SW 1271 (cell line): ENCODE results near the gene CD34.
"Not testable (repeated sequence)": the region's sequence is repeated elsewhere in the genome, so short reads cannot be mapped to it uniquely, and the experiment has no call there.

Experiments
- DNase-seq, 2 experiments: peaks; one replicate each; lab custom pipeline; 2025; lab: John Stamatoyannopoulos, UW

CD34 gene

DNA sequence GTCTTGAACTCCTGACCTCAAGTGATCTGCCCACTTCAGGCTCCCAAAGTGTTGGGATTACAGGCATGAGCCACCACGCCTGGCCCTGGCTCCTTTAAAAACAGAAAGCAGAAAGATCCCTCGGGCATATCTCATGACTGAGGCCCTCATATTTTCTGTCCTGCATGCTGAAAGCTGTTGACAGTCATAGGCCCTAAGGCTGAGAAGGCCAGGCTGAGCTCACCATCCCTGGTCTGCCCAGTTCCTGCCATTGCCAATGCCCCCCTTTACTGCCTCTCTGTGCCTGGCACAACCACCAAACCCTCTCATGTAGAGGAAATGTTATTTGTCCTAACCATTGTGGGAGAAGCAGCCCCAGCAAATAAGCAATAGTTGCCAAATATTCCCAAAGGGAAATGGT is 12.7 kb downstream of the CD34 start:
- DNase-seq = no peak

- no peak for DNase-seq
These were observed 13.7 kb downstream of the CD34 start for GRCh38 chr1:207897188-207897587.

- no peak for DNase-seq
These were observed 14.4 kb downstream of the CD34 start for GRCh38 chr1:207896547-207896946.

DNA sequence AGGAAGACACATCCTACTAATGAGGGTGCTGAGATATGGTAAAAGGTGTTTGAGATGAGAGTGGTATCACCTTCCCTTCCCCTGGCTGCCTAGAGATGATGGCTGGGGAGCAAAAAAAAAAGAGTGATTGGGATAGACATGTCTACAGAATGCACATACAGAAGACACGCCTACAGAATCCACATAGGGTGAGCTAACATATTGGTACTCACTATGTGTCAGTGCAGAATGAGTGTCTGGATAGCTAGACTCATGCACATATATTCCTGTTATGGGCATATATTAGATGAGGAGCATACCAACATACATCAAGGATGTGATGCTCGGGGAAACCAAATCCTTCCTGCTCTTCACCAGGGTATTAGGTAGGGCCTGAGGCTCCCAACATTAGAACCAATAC is 16.2 kb downstream of the CD34 start:
- no peak for DNase-seq

DNA sequence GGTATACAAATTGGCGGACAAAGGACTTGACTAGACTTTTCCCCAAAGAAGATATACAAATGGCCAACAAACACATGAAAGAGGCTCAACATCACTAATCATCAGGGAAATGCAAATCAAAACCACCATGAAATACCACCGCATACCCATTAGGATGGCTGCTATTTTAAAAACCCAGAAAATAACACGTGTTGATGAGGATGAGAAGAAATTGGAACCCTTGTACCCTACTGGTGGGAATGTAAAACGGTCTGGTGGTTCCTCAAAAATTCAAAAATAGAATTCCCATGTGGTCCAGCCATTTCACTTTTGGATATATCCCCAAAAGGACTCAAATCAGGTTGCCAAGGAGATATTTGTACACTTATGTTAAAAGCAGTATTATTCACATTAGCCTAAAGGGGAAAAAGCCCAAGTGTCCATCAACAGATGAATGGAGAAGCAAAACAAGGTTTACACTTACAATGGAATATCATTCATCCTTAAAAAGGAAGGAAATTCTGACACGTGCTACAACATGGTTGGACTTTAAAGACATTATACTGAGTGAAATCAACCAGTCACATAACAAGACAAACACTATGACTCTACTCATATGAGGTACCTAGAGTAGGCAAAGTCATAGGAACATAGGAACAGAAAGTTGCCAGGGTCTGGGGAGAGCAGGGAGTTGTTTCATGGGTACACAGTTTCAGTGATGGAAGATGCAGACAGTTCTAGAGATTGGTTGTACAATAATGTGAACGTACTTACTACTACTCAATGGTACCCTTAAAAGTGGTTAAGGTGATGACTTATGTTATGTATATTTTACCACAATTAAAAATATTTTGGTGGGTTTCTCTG is 17.0 kb downstream of the CD34 start:
- peak in 1 of 2 experiments; percentile 4 for DNase-seq

- no peak for DNase-seq
These were observed 18.2 kb downstream of the CD34 start for GRCh38 chr1:207892764-207893163.

DNA sequence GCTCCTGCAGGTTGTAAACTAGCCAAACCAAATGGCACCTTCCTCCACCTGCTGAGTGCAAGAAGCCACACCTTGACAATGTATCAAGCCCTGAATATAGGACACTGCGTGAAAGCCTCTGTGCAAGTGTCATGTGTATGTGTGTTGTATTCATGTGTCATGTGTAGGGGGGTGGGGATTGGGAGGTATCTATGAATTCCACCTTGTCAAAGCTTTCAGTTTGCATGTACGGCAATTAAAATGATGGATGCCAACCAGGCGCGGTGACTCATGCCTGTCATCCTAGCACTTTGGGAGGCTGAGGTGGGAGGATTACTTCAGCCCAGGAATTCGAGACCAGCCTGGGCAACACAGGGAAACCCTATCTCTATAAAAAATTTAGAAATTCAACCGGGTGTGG is 19.8 kb downstream of the CD34 start:
- no peak for DNase-seq

- peak in 1 of 2 experiments; percentile 9 for DNase-seq
These were observed 20.7 kb downstream of the CD34 start for GRCh38 chr1:207890136-207890738.

- DNase-seq = no peak
These were observed 22.3 kb downstream of the CD34 start for GRCh38 chr1:207888652-207889051.

DNA sequence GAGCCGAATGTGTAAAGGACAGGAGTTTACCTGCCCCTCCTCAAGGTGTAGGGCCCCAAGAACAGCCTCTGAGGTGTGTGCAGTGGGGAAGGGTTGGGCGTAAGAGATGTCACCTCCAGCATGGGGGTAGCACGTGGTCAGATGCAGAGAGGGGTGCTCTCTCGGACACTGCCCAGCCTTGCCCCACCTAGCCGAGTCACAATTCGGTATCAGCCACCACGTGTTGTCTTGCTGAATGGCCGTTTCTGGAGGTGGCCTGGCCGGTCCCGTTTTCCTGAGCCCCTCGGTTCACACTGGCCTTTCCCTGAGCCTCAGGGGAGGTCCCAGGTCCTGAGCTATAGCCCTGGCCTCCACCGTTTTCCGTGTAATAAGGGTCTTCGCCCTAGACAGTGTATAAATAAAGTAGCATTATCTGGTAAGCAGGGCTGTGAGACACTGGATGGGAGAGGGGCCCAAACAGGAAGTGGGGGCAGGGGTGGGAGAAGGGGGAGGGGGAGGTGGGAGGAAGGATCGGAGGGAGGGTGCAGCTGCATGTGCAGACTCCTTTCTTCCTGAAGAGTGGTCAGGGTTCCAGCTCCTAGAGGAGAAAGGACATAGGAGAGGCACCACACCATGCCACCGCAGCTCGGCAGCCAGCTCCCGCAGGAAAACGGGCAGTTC is 23.3 kb downstream of the CD34 start:
- no peak for DNase-seq

GRCh38 chr1:207886227-207886626 is 24.7 kb downstream of the CD34 start:
- DNase-seq = no peak

DNA sequence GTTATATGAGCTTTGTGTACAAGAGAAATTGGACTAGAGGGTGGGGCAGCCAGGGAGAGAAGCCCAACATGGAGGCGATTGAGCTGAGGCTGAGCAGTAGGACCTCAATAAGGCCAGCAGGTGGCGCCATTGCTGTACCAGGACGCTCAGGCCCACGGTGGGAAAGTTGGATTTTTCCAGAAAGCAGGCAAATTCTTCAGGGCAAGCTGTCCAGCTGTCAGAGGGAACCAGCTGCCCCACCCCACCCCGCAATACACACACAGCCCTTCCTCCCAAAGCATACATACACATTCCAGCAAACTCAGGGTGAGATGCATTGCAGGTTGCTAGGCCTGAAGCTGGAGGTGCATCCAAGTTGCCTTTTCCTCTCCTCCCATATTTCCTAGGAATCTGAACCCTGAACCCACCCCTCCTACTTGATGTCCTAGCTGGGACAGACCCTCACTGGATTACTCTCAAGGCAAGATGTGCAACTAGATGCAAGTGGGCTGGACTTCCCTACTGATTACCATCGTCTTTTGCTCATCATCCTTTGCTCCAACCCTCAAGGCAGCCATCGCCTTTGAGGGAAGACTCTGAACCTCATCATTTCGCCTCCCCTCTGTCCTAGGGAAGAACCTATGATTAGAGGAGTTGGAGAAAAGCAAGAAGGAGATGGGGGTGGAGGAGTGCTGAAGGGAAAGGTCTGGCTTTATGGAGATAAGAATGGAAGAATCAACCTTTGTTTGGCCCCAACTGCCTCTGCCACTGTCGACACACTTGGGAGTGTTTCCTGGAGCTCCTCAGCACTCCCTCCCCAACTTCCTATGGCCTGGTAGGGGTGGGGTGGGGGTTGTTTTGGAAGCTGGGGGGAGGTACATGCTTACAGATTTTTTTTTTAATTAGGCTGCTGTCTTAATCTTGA is 25.5 kb downstream of the CD34 start:
- DNase-seq = peak in 1 of 2 experiments; percentile 46

GRCh38 chr1:207884266-207885029 is 26.5 kb downstream of the CD34 start:
- no peak for DNase-seq

- DNase-seq = no peak
These were observed 27.2 kb downstream of the CD34 start for GRCh38 chr1:207883660-207884250.

GRCh38 chr1:207883104-207883651 is 27.7 kb downstream of the CD34 start:
- DNase-seq = no peak

GRCh38 chr1:207882692-207883091 is 28.2 kb downstream of the CD34 start:
- no peak for DNase-seq

- no peak for DNase-seq
These were observed 32.0 kb downstream of the CD34 start for GRCh38 chr1:207878939-207879338.

GRCh38 chr1:207877914-207878313 is 33.0 kb downstream of the CD34 start:
- not testable (repeated sequence) for DNase-seq

DNA sequence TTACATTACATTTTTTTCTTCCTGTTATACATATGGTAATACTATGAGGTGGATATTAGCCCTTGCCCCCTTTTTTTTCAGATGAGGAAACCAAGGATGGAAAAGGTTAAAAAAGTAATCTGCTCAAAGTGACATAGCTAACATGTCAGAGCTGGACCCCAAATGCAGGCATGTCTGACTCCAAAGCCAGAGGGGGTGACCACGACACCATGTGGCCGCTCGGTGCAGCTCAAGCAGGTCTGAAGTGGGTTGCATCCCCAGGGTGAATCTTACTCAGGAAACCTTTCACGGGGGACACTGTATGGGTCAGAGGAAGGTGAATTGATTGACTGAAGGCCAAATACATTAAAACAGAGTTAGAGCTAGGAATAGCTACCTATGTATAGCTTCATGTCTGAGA is 34.8 kb downstream of the CD34 start:
- DNase-seq = no peak

DNA sequence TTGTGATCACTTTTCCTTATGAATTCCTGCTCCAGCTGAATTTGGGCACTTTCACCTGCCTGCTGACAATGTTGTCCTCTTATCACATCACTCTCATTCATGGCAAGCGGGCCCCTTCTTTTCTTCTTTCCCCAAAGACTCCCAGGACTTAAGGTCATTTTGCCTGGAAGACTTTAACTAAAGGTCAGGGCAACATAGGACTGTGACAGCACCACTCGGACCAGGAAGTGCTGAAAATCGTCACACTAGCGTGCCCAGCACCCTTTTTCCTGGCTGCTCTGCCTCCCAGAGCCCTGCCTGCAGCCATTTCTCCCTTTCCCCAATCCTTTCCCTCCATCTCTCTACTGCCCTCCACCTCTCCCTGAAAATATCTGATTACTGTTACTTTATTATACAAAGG is 35.4 kb downstream of the CD34 start:
- DNase-seq = no peak
